Dermis microvascular lymphatic vessel endothelial cell (primary cell): ENCODE results near the gene DNAL4. TPM values are rescaled to one million over a fixed set of nuclear protein-coding genes. Genes with fewer than 3 reads are reported as not detected.
A peak's percentile ranks its signal among the peaks of the same experiment; 100 is the strongest.

Source experiments
- DNase-seq, 2 donors: peaks; one replicate each; pipeline versions ENCODE4 v3.0.0 to v3.0.0-alpha.2; 2010; ENCODE audit warnings: low read depth in 2 of 2
- total RNA-seq: library from RNA; depleted of rRNA; stranded (reverse); fragments of >200 nt; gene quantifications from 2 replicates; pipeline ENCODE4 v1.2.1, GENCODE V29; 2014

The DNAL4 gene
- total RNA-seq, 1 donor from 2014 or later = 11.8 TPM

DNA sequence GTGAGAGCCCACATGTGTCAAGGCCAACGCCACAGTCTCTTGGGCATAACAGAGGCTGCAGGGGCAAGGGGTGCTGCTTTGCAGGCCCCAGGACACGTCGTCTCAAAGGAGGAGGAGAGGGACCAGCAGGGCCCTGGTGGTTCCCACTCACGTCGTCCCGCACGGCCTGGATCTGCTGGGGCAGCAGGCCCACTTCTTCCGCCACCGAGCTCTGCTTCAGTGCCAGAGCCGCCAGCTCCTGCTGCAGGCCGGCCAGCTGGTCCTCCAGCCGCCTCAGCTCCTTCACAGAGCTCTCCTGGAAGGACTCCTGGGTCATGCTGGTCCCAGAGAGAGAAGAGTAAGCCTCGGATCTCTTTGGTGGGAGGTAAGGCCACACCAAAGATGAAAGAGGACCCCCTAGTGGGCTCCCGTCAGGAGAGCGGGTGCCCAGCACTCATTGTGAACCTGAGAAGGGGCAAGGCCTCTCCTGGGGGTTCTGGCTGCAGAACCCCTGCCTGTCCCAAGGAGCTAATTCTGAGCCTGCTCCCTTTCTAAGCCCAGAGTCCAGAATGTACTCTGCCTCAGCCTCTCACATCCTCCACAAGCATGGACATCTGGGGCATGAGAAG is 53.7 kb downstream of the DNAL4 start:
- no peak for DNase-seq

- DNase-seq = no peak
Measured at GRCh38 chr22:38739300-38740055, 54.5 kb downstream of the DNAL4 start.

- no peak for DNase-seq
Measured at GRCh38 chr22:38738475-38739070, 55.4 kb downstream of the DNAL4 start.

DNA sequence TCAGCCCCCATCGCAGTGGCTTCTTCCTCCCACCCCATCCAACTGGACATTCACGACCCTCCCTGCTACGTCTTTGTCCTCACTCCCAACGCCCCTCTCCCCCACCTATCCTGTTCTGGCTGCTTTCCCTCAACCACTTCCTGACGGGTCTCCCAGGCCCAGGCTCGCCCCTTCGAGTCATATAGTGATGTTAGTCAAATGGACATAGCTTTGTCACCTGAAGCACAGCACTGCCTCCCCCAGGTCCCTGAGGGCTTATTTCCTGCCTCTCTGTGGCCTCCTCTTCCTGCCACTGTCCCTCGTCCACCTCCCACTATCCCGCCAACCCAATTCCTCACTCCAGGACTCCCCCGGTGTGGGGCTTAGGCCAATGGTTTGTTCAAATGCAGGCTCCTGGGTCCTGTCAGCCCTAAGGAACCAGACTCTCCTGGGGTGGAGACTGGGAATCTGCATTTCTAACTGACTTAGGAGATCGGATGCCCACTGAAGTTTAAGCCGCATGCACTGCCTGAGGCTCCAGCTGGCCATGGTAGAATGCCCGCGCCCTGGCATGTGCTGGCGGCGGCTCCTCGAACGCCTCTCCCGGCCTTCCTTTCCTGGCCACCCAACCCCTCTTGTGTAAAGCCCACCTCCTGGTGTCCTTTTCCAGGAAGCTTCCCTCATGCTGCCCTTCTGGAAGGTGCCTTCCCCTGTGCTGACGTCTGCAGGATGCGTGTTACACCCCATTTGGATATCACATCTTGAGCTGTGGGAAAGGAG is 56.5 kb downstream of the DNAL4 start:
- no peak for DNase-seq

- no peak for DNase-seq
Measured at GRCh38 chr22:38736257-38736570, 57.7 kb downstream of the DNAL4 start.

GRCh38 chr22:38735465-38736256 is 58.3 kb downstream of the DNAL4 start:
- no peak for DNase-seq

GRCh38 chr22:38735126-38735464 is 58.8 kb downstream of the DNAL4 start:
- no peak for DNase-seq

- no peak for DNase-seq
Measured at GRCh38 chr22:38734421-38735100, 59.4 kb downstream of the DNAL4 start.

- DNase-seq = no peak
Measured at GRCh38 chr22:38733724-38734381, 60.1 kb downstream of the DNAL4 start.

- DNase-seq = peak in 1 of 2 donors; percentile 34
Measured at GRCh38 chr22:38733329-38733723, 60.6 kb downstream of the DNAL4 start.

GRCh38 chr22:38732251-38732815 is 61.6 kb downstream of the DNAL4 start:
- DNase-seq = no peak

DNA sequence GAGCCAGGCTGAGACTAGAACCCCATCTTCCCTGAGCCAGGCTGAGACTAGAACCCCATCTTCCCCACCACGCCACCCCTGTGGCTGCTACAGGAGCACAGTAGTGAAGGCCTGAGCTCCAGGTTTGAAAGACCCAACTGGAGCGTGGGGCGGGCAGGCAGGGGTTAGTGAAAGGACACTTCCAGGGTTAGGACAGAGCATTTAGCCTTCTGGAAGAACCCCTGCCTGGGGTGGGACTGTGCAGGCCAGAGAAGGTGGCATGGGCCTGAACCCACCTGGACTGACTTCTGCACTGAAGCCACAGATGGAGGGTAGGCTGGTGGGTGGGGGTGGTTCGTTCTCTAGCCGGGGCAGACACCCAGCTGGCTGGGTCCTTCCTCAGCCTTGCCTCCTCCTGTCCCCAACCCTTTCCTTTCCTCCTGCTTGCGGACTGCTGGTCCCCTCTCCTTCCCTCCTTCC is 62.2 kb downstream of the DNAL4 start:
- DNase-seq = no peak

DNA sequence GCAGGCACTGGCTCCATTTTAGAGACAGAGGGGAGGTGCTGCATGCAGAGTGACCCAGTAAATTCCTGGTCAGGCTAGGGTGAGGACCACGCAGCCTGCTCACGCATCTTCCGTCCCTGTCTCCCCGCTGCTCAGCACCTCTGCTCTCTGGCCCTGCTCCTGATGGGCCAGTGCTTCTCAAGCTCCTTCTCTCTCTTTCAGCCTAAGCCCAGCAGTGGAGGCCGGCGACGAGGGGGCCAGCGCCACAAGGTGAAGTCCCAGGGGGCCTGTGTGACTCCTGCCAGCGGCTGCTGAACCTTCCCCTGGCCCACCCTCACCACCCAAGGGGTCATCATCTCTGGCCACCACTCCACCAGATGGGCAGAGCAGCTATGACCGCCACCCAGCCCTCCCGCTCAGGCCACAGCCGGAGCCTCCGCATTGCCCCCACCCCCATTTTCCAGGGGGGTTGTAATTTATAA is 63.5 kb downstream of the DNAL4 start:
- no peak for DNase-seq

DNA sequence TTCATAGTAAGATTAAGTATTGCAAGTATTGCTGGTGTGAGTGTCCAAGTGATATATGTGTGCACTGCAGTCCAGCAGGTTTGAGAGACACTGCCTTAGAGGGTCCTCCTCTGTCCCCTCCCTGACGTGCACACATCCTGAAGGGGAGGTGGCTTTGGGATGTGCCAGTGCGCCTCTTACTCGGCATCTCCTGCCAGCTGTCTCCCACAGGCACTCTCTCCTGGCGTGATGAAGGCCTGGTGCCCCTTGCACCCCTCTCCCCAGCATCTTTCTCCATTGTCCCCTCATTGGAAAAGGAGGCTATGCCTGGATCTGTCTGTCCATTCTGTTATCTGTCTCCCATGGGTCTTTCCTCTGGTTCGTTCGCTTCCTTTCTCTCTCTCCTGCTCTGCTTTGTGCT is 64.0 kb downstream of the DNAL4 start:
- no peak for DNase-seq

GRCh38 chr22:38728871-38729796 is 64.8 kb downstream of the DNAL4 start:
- DNase-seq = no peak
